ENCODE measurements around the gene ATXN1.

ATXN1 gene

DNA sequence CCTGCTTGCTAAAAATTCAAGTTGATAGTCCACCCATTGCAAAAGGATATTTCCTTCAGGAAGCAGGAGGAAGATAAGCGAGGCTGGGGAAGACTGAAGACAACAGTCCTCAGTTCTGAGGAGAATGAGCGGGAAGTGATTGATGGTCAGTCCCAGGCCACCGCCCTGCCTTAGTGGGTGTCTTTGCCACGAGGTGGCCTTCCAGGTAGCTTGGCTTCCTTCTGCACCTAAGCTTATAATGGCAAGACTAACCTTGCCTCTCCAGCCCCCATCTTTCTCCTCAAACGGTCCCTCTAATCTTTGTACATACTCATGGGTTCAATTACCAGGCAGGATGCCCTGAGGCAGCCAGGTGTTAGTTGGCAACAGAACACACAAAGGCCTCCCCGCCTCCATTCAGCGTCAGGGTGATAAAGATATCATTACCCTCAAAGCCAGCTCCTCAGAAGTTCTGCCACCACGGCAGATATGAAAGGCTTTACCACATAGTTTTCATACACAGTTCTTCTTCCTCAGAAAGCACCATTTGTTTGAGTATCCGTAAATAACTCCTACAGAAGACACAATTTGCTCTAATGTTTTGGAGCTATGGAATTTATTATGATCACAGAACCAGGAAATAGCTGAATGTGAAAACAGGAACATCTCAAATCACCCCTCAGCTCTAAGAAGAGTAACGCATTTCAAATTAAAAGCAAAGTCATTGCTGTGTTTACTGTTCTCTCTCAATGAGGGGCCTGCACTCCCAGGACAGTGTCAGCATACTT, 249.4 kb downstream of the ATXN1 start:
- DNase-seq, result no peak
- H3K27ac ChIP-seq, result no peak overlapping the region

DNA sequence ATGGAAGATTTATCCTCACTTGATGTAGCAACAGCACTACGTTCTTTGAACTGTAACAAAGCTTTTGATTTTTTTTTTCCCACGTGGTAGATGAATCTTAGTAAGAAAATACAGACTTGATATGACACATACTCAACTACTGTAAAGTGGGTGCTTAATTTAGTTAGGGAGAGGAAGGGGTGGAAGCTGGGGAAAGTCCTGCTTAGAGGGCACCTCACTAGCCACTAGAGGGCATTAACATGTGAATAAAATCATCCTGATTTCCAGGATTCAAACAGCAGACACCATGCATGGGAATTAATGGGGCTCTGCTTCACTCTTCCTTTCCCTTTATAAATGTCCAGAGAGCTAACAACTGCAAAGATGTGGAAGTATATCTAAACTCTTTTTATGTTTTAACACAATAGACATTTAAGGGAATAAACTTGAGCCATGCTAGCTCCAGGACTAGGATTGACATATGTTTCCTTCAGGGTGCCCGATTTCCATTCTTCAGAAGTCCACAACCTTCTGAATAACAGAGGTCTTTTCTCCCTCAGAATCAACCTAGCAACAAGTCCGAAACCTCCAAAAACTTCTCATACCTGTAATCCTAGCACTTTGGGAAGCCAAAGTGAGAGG, 250.1 kb downstream of the ATXN1 start:
- TF ChIP-seq, protein P1, sequence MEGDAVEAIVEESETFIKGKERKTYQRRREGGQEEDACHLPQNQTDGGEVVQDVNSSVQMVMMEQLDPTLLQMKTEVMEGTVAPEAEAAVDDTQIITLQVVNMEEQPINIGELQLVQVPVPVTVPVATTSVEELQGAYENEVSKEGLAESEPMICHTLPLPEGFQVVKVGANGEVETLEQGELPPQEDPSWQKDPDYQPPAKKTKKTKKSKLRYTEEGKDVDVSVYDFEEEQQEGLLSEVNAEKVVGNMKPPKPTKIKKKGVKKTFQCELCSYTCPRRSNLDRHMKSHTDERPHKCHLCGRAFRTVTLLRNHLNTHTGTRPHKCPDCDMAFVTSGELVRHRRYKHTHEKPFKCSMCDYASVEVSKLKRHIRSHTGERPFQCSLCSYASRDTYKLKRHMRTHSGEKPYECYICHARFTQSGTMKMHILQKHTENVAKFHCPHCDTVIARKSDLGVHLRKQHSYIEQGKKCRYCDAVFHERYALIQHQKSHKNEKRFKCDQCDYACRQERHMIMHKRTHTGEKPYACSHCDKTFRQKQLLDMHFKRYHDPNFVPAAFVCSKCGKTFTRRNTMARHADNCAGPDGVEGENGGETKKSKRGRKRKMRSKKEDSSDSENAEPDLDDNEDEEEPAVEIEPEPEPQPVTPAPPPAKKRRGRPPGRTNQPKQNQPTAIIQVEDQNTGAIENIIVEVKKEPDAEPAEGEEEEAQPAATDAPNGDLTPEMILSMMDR (IDR thresholded peaks at IDR 0.05; ENCODE audit: low read depth, low read length, missing control alignments), result peak; percentile 81
- H3K27ac ChIP-seq, result no peak overlapping the region
- no peaks in the 10 kb centered on the region for H3K27me3 ChIP-seq (replicated peaks)
- no peaks in the 10 kb centered on the region for H3K36me3 ChIP-seq (replicated peaks)
- peak; percentile 61 for DNase-seq
- in situ Hi-C loops (cut with HindIII; ENCODE audit: low pct_ligation_motif_present, low sequenced_read_pairs), result no loop called here
- H3K4me3 ChIP-seq (ENCODE audit: low read depth, low read length), result no peak overlapping the region

More for the DNA sequence above, 249.4 kb downstream of the ATXN1 start:
- Histone ChIP-seq H3K27me3 (replicated peaks) (no peaks in the 10 kb centered on the region), H3K36me3 (replicated peaks) (no peaks in the 10 kb centered on the region), H3K4me3 (ENCODE audit: low read depth, low read length) (no peak overlapping the region)
- in situ Hi-C loops (cut with HindIII; ENCODE audit: low pct_ligation_motif_present, low sequenced_read_pairs), result no loop called here
- TF ChIP-seq, protein P1 (IDR thresholded peaks at IDR 0.05; ENCODE audit: low read depth, low read length, missing control alignments), result no peak

- no peaks in the 10 kb centered on the region for H3K27me3 ChIP-seq (replicated peaks)
- no peak overlapping the region for H3K27ac ChIP-seq
- in situ Hi-C loops (cut with HindIII; ENCODE audit: low pct_ligation_motif_present, low sequenced_read_pairs), result no loop called here
Measured at GRCh38 chr6:16510245-16510644, 251.0 kb downstream of the ATXN1 start.

GRCh38 chr6:16508959-16509358, 252.3 kb downstream of the ATXN1 start:
- TF ChIP-seq, protein P1 (IDR thresholded peaks at IDR 0.05; ENCODE audit: low read depth, low read length, missing control alignments), result no peak
- Histone ChIP-seq H3K27ac (no peak overlapping the region), H3K27me3 (replicated peaks) (no peaks in the 10 kb centered on the region), H3K36me3 (replicated peaks) (no peaks in the 10 kb centered on the region), H3K4me3 (ENCODE audit: low read depth, low read length) (no peak overlapping the region)
- in situ Hi-C loops (cut with HindIII; ENCODE audit: low pct_ligation_motif_present, low sequenced_read_pairs), result no loop called here
- DNase-seq, result no peak

More at GRCh38 chr6:16510245-16510644, 251.0 kb downstream of the ATXN1 start:
- no peak overlapping the region for H3K4me3 ChIP-seq (ENCODE audit: low read depth, low read length)
- no peaks in the 10 kb centered on the region for H3K36me3 ChIP-seq (replicated peaks)
- TF ChIP-seq, protein P1 (IDR thresholded peaks at IDR 0.05; ENCODE audit: low read depth, low read length, missing control alignments), result no peak
- DNase-seq, result no peak

DNA sequence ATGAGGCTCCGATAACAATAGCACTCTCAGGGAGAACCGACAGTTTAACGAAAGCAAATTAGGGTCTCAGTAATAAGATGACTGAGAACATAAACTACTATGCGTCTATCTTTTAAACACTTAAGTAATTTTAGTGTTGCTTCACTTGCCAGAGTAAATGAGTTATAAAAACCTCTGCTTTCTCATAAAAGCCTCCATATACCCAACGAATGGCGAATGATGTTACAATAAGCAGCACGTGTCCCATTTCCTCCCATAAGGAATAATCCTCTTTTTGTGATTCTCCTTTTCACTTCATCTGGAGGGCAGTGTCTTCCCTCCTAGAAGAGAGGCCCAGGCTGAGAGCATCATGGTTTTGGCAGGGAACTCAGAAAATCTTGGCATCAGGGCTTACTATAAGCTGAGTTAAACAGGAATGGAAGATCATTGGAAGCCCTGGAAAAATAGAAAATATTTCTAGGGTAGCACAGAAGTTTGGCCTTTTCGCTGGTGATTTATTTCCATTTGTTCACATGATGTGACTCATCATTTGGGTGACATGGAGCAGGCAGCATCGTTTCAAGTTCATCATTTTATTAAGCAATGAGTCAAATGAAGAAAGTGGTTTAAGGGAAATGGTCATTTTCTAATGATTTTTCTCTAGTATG, 255.4 kb downstream of the ATXN1 start:
- TF ChIP-seq, protein P1 (IDR thresholded peaks at IDR 0.05; ENCODE audit: low read depth, low read length, missing control alignments), result no peak
- peak; percentile 27 for DNase-seq
- H3K4me3 ChIP-seq (ENCODE audit: low read depth, low read length), result no peak overlapping the region
- no peak overlapping the region for H3K27ac ChIP-seq
- H3K36me3 ChIP-seq (replicated peaks), result no peaks in the 10 kb centered on the region
- H3K27me3 ChIP-seq (replicated peaks), result no peaks in the 10 kb centered on the region
- in situ Hi-C loops (cut with HindIII; ENCODE audit: low pct_ligation_motif_present, low sequenced_read_pairs), result no loop called here

All from brain microvascular endothelial cell (primary cell).